GM19324 (cell line): ENCODE measurements around the gene FXYD4.
"Not testable (repeated sequence)": the region's sequence is repeated elsewhere in the genome, so short reads cannot be mapped to it uniquely, and the experiment has no call there.

Experiments used
- ATAC-seq: cut with Tn5 transposase; IDR thresholded peaks from one replicate; pipeline ENCODE4 v1.9.1; 2021; ENCODE audit warnings: mild to moderate bottlenecking, moderate library complexity; ENCODE audit not compliant: unreplicated experiment, low FRiP score

The FXYD4 gene

GRCh38 chr10:43371418-43371817 lies at the start of gene FXYD4:
TSS of gene FXYD4 (plus strand) at chr10:43371636. CDS start at chr10:43373747, 2,111 bp downstream.
- no peak for ATAC-seq

- ATAC-seq = no peak
Measured at GRCh38 chr10:43322331-43322730, 49.1 kb upstream of the FXYD4 start.

GRCh38 chr10:43322769-43323168 lies 48.7 kb upstream of the FXYD4 start:
- no peak for ATAC-seq

- no peak for ATAC-seq
Measured at GRCh38 chr10:43323245-43323644, 48.2 kb upstream of the FXYD4 start.

- ATAC-seq = no peak
Measured at GRCh38 chr10:43324876-43325275, 46.6 kb upstream of the FXYD4 start.

- ATAC-seq = no peak
Measured at GRCh38 chr10:43327171-43327570, 44.3 kb upstream of the FXYD4 start.

GRCh38 chr10:43327986-43328385 lies 43.5 kb upstream of the FXYD4 start:
- no peak for ATAC-seq

GRCh38 chr10:43328810-43329209 lies 42.6 kb upstream of the FXYD4 start:
- ATAC-seq = not testable (repeated sequence)

GRCh38 chr10:43329246-43329885 lies 42.1 kb upstream of the FXYD4 start:
- not testable (repeated sequence) for ATAC-seq

GRCh38 chr10:43330049-43330823 lies 41.2 kb upstream of the FXYD4 start:
- not testable (repeated sequence) for ATAC-seq

GRCh38 chr10:43330824-43331127 lies 40.7 kb upstream of the FXYD4 start:
- ATAC-seq = not testable (repeated sequence)

- no peak for ATAC-seq
Measured at GRCh38 chr10:43333653-43334052, 37.8 kb upstream of the FXYD4 start.

GRCh38 chr10:43336061-43336460 lies 35.4 kb upstream of the FXYD4 start:
- no peak for ATAC-seq

- no peak for ATAC-seq
Measured at GRCh38 chr10:43336641-43337318, 34.7 kb upstream of the FXYD4 start.

GRCh38 chr10:43337536-43337935 lies 33.9 kb upstream of the FXYD4 start:
- not testable (repeated sequence) for ATAC-seq

GRCh38 chr10:43338117-43338516 lies 33.3 kb upstream of the FXYD4 start:
- no peak for ATAC-seq

- ATAC-seq = no peak
Measured at GRCh38 chr10:43339136-43339535, 32.3 kb upstream of the FXYD4 start.

- ATAC-seq = no peak
Measured at GRCh38 chr10:43340101-43340500, 31.3 kb upstream of the FXYD4 start.

- ATAC-seq = no peak
Measured at GRCh38 chr10:43340619-43341018, 30.8 kb upstream of the FXYD4 start.

- no peak for ATAC-seq
Measured at GRCh38 chr10:43341450-43341849, 30.0 kb upstream of the FXYD4 start.

- ATAC-seq = no peak
Measured at GRCh38 chr10:43342279-43343125, 28.9 kb upstream of the FXYD4 start.
